GM12872 (cell line): ENCODE results near the gene POLR2M.

ENCODE experiments used
- TF ChIP-seq, protein P1 (sequence below): IDR thresholded peaks from 3 replicates; pipeline ENCODE4 v1.5.1; 2011; ENCODE audit warnings: low read depth, mild to moderate bottlenecking, low read length, moderate library complexity; ENCODE audit not compliant: insufficient read depth

The POLR2M gene

DNA sequence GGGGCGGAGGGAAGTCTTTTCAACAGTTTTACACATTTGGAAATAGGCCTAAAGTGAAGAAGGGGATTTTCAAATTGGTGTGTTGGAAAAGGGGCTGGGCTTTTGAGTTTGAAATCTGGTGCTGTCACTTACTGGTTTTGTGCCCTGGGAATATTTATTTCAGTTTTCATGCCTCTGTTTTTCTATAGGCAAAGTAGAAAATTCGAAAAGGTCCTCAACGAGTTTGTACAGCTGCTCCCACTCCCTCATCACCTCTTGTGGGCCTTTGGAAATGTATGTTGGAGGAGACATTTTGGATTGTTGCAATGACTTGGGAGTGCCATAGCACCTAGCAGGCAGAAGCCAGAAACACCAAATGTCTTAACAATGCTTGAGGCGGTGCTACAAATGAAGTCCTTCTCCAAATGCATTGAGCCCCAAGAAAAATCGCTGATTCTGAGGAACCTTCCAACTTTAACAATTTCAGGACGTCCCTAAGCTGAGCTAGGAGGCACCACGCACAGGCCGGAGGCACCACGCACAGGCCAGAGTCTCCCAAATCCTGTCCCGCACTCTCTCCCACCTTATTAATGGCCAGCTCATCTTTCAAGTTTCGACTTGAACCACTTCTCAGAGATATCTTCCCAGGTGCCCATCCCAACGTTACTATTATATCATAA is 639 bp upstream of the POLR2M start:
- TF ChIP-seq, protein P1, sequence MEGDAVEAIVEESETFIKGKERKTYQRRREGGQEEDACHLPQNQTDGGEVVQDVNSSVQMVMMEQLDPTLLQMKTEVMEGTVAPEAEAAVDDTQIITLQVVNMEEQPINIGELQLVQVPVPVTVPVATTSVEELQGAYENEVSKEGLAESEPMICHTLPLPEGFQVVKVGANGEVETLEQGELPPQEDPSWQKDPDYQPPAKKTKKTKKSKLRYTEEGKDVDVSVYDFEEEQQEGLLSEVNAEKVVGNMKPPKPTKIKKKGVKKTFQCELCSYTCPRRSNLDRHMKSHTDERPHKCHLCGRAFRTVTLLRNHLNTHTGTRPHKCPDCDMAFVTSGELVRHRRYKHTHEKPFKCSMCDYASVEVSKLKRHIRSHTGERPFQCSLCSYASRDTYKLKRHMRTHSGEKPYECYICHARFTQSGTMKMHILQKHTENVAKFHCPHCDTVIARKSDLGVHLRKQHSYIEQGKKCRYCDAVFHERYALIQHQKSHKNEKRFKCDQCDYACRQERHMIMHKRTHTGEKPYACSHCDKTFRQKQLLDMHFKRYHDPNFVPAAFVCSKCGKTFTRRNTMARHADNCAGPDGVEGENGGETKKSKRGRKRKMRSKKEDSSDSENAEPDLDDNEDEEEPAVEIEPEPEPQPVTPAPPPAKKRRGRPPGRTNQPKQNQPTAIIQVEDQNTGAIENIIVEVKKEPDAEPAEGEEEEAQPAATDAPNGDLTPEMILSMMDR, result no peak

DNA sequence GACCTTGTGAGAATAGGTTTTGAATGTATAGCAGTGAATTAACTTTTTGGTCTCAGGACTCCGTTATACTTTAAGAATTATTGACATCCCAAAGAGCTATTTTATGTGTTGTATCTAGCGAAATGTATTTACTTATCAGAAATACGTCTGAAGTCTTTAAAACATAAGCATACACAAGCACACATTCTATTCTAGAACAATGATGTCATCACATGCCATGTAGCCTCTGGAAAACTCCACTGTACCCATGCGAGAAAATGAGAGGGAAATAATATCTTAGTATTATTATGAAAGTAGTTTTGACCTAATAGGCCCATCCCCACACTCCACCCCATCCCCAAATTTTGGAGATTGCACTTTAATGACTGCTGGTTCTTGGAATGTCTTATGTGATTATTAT is 1.5 kb downstream of the POLR2M start:
- TF ChIP-seq, protein P1, result no peak

DNA sequence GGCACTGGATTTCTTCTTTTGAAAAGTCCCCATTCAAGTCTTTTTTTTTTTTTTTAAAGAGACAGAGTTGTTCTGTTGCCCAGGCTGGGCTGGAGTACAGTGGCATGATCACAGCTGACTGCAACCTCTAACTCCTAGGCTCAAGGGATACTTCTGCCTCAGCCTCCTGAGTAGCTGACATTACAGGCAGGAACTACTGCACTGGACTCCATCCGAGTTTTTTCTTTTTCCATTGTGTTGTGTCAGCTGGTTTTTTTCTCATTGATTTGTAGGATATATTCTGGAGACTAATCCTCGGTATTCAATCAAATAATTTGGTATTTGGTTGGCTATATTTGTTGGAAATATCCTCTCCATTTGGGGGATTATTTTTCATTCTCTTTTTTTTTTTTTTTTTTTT is 11.8 kb downstream of the POLR2M start:
- TF ChIP-seq, protein P1, result no peak

DNA sequence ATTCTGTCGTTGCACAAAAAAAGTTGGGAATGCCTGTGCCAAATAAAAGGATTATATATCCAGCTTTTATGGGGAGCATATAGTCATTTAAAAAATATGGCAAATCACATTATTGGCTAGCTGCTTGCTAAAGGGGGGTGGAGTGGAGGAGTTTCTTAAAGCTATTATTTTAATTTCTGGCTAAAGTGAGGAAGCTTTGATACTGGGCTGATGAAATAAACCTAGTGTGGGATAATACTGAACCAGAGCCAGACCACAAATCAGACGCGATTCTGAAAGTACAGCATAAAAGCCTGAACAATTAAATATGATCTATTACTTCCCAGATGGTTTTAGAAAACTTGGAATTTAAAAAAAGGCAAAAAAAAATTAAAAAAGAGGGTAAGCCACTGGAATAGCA is 14.4 kb downstream of the POLR2M start:
- TF ChIP-seq, protein P1, result no peak

DNA sequence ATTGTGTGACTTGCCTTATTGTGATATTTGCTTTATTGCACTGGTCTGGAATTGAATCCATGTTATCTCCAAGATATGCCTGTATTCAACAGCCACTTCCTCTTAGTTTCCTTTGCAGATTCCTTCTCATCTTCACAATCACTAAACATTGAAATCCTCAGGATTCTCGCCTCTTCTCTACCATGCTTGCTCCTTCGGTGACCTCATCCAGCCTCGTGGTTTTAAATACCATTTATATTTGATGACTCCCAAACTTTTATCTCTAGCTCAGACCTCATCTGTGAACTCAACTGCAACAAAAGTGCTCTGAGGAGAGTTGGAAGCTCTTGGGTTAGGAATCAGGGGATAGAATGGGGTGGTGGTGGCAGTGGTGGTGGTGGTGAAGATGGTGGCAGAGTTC is 19.9 kb downstream of the POLR2M start:
- TF ChIP-seq, protein P1, result no peak

DNA sequence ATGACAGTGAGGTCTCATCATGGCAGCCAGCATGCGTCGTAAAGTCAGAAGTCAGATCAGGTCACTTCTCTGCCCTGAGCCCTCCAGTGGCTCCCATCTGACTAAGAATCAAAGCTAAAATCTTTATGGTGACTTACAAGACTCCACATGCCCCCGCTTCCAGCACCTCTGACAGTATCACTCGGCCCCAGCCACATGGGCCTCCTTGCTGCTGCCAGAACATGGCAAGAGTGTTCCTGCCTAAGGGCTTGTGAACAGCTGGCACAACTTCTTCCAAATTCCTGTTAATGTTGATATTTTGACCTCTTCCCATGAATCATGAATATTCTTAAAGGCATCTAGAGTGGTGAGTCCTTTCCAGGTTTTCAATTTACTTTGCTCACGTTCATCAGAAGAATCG is 20.5 kb downstream of the POLR2M start:
- TF ChIP-seq, protein P1, result no peak

DNA sequence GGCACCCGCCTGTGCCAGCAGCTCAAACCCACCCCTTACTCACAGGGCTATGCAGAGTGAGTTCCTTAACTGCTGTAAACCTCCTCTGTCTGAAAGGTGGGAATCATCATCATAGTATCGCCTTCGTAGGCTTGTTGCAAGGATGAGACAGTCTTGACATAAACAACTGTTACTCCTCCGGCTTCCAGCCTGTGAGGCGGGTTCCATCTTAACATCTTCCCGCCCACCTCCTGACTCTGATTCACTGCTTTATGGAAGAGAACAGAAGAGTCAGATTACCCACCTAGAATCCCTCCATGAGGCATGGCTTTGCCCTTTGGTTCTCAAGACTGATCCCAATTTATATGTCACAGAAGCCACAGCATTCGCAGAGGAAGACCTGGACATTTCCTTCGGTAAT is 21.9 kb downstream of the POLR2M start:
- TF ChIP-seq, protein P1, result no peak
